ENCODE measurements around the gene KLF3. TPM values are rescaled to one million over a fixed set of nuclear protein-coding genes. Genes with fewer than 3 reads are reported as not detected.

KLF3 gene
- total and polyA plus RNA-seq, 2 of the 4 experiments (the other 2 are of a cell fraction), result 8.2 to 12.6 TPM

GRCh38 chr4:38687571-38688011 lies 23.6 kb downstream of the KLF3 start:
- Histone ChIP-seq H3K4me1 (ENCODE audit: control insufficient read depth, insufficient read depth, low read length) (peaks cover 9% of the 10 kb centered on the region), H3K56ac (ENCODE audit: extremely low read depth, insufficient read depth, low read length) (no peak overlapping the region), H2AK5ac (ENCODE audit: low read depth, low read length) (no peak overlapping the region), H3K9me1 (ENCODE audit: insufficient read depth, low read length) (peaks cover 28% of the 10 kb centered on the region), H3K4ac (ENCODE audit: low read depth, low read length) (no peak overlapping the region), H3K79me1 (ENCODE audit: low read depth in 1 of 2, low read length in 2 of 2) (peaks cover 49 to 79% of the 10 kb centered on the region in 2 experiments), H4K91ac (ENCODE audit: insufficient read depth, low read depth, low read length) (no peak overlapping the region), H3K36me3 (ENCODE audit: control insufficient read depth, insufficient read depth, low read length) (peaks cover 40% of the 10 kb centered on the region), H2BK120ac (ENCODE audit: low read depth, low read length) (no peak overlapping the region), H4K8ac (ENCODE audit: low read depth in 2 of 2, low read length in 2 of 2) (no peak overlapping the region), H3K4me3 (ENCODE audit: insufficient read depth, low read depth, low read length) (no peak overlapping the region), H2BK15ac (ENCODE audit: low read depth, low read length) (no peak overlapping the region), H3K4me2 (ENCODE audit: low read depth, low read length) (no peak overlapping the region), H3K9ac (ENCODE audit: low read depth, low read length) (no peak overlapping the region), H3K23ac (ENCODE audit: low read depth, low read length) (peak overlapping the region; percentile 16; the same call in 1 of the 2 replicates), H2BK5ac (ENCODE audit: low read depth, low read length, poor library complexity, severe bottlenecking) (no peak overlapping the region), H3K9me3 (ENCODE audit: control insufficient read depth, insufficient read depth, low read length) (no peaks in the 10 kb centered on the region), H2AK9ac (replicated peaks; ENCODE audit: low read depth, low read length, poor library complexity) (no peak overlapping the region), H3K27me3 (ENCODE audit: control insufficient read depth, insufficient read depth, low read length) (no peaks in the 10 kb centered on the region), H3K27ac (ENCODE audit: insufficient read depth, low read length) (no peak overlapping the region), H4K20me1 (ENCODE audit: insufficient read depth, low read length) (peaks cover 53% of the 10 kb centered on the region), H4K5ac (ENCODE audit: low read depth, low read length) (no peak overlapping the region), H3K14ac (replicated peaks; ENCODE audit: low read depth, low read length) (no peak overlapping the region), H3K18ac (ENCODE audit: low read depth, low read length) (no peak overlapping the region), H2BK20ac (ENCODE audit: low read depth, low read length) (no peak overlapping the region), H2AFZ (replicated peaks; ENCODE audit: low read length, poor library complexity) (no peak overlapping the region)
- DNase-seq (no peak), ATAC-seq (ENCODE audit: low read depth) (no peak)
- ChIA-PET POLR2A (ENCODE audit: unreplicated experiment) (no interaction called here), CTCF (interaction anchor here (0.7 kb wide), 1 partner anchor 368 kb away, joined by 3 read pairs; no protein-coding TSS in a partner anchor)
- no TSS peak for BruUV-seq (replicated peaks)
- intact Hi-C loops (cut with micrococcal nuclease), result no loop called here
- in situ Hi-C loops (cut with MboI; ENCODE audit: low sequenced_read_pairs), result no loop called here
- dilution Hi-C loops (cut with HindIII; ENCODE audit: low sequenced_read_pairs, unreplicated experiment), result no loop called here
- TF ChIP-seq RCOR1 (IDR thresholded peaks at IDR 0.05; ENCODE audit: insufficient replicate concordance, low read length) (no peak), SMC3 (IDR thresholded peaks at IDR 0.05; ENCODE audit: low read depth, low read length) (no peak), CHD1 (IDR thresholded peaks at IDR 0.05; ENCODE audit: low read depth, low read length) (no peak), USF2 (IDR thresholded peaks at IDR 0.05; ENCODE audit: low read depth, low read length) (no peak)
- whole genome bisulfite sequencing, 2 experiments (ENCODE audit: extremely low coverage in 2 of 2, insufficient read length in 1 of 2), result 100% methylated on average over 1 of the region's 4 CpGs; no CpG with 5 or more reads in 1 of the 2 experiments
